Measurements from ENCODE around the gene EHMT1. TPM values are rescaled to one million over a fixed set of nuclear protein-coding genes. Genes with fewer than 3 reads are reported as not detected.
"Not testable (repeated sequence)": the region's sequence is repeated elsewhere in the genome, so short reads cannot be mapped to it uniquely, and the experiment has no call there.

Gene EHMT1
- total RNA-seq, 2 experiments from 2014 or later = 111 to 118 TPM

DNA sequence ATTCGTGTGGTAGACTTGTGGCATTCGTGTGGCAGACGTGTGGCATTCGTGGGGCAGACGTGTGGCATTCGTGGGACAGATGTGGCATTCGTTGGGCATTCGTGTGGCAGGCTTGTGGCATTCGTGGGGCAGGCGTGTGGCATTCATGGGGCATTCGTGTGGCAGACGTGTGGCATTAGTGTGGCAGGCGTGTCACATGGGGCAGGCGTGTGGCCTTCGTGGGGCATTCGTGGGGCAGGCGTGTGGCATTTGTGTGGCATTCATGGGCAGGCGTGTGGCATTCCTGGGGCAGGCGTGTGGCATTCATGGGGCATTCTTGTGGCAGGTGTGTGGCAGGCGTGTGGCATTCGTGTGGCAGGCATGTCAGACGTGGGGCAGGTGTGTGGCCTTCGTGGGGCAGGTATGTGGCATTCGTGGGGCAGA is 106.0 kb downstream of the EHMT1 start:
- Mint-ChIP-seq H3K36me3 (peaks cover 81% of the 10 kb centered on the region), H3K27ac (no peak overlapping the region), H3K9me3 (peaks cover 27% of the 10 kb centered on the region), H3K27me3 (no peaks in the 10 kb centered on the region), H3K4me3 (no peak overlapping the region), H3K4me1 (peaks cover 19% of the 10 kb centered on the region)
- DNase-seq (no peak), ATAC-seq (ENCODE audit: low read depth) (no peak)
- POLR2A ChIA-PET = interaction anchor here (0.6 kb wide), 1 partner anchor 789 kb away, joined by 3 read pairs; no protein-coding TSS in a partner anchor

GRCh38 chr9:137725598-137725997 is 106.8 kb downstream of the EHMT1 start:
- peaks cover 82% of the 10 kb centered on the region for H3K36me3 Mint-ChIP-seq
- ATAC-seq (ENCODE audit: low read depth) (no peak), DNase-seq (no peak)
- peaks cover 28% of the 10 kb centered on the region for H3K9me3 Mint-ChIP-seq
- H3K27ac Mint-ChIP-seq = no peak overlapping the region
- POLR2A ChIA-PET = interaction anchor here (0.6 kb wide), 1 partner anchor 790 kb away, joined by 3 read pairs; no protein-coding TSS in a partner anchor
- H3K27me3 Mint-ChIP-seq = no peaks in the 10 kb centered on the region
- H3K4me1 Mint-ChIP-seq = peaks cover 19% of the 10 kb centered on the region
- H3K4me3 Mint-ChIP-seq = no peak overlapping the region

- Mint-ChIP-seq H3K4me1 (peaks cover 19% of the 10 kb centered on the region), H3K9me3 (peaks cover 29% of the 10 kb centered on the region), H3K36me3 (peaks cover 85% of the 10 kb centered on the region)
- POLR2A ChIA-PET; H3K27me3 Mint-ChIP-seq; H3K27ac Mint-ChIP-seq; DNase-seq; H3K4me3 Mint-ChIP-seq; ATAC-seq (ENCODE audit: low read depth): not testable (repeated sequence)
These were observed 107.5 kb downstream of the EHMT1 start for GRCh38 chr9:137726336-137726735.

DNA sequence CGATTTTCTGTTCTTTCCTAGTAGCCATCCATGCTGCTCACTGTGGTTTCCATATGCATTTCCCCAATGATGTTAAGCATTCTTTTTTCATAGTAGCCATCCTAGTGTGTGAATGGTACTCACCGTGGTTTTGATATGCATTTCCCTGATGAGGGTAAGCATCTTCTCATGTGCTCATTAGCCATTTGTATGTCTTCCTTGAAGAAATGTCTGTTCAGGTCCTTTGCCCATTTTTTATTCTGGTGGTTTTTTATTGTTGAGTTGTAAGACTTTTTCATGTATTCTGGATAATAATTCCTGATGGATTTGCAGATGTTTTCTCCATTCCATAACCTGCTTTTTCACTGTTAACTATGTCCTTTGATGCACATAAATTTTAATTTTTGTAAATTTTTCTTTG is 108.0 kb downstream of the EHMT1 start:
- Mint-ChIP-seq H3K4me1 (peaks cover 16% of the 10 kb centered on the region), H3K4me3 (no peak overlapping the region), H3K36me3 (peaks cover 85% of the 10 kb centered on the region), H3K27ac (no peak overlapping the region), H3K27me3 (no peaks in the 10 kb centered on the region), H3K9me3 (peaks cover 26% of the 10 kb centered on the region)
- POLR2A ChIA-PET = no interaction called here
- ATAC-seq (ENCODE audit: low read depth) (no peak), DNase-seq (no peak)

- Mint-ChIP-seq H3K4me3 (no peak overlapping the region), H3K4me1 (peaks cover 10% of the 10 kb centered on the region)
- POLR2A ChIA-PET = no interaction called here
These were observed 108.9 kb downstream of the EHMT1 start for GRCh38 chr9:137727716-137728115.

GRCh38 chr9:137728444-137729311 is 109.9 kb downstream of the EHMT1 start:
- H3K4me1 Mint-ChIP-seq = peaks cover 7% of the 10 kb centered on the region

More at GRCh38 chr9:137727716-137728115, 108.9 kb downstream of the EHMT1 start:
- Mint-ChIP-seq H3K36me3 (peaks cover 85% of the 10 kb centered on the region), H3K27ac (no peak overlapping the region), H3K27me3 (no peaks in the 10 kb centered on the region), H3K9me3 (peaks cover 29% of the 10 kb centered on the region)
- DNase-seq (no peak), ATAC-seq (ENCODE audit: low read depth) (no peak)

DNA sequence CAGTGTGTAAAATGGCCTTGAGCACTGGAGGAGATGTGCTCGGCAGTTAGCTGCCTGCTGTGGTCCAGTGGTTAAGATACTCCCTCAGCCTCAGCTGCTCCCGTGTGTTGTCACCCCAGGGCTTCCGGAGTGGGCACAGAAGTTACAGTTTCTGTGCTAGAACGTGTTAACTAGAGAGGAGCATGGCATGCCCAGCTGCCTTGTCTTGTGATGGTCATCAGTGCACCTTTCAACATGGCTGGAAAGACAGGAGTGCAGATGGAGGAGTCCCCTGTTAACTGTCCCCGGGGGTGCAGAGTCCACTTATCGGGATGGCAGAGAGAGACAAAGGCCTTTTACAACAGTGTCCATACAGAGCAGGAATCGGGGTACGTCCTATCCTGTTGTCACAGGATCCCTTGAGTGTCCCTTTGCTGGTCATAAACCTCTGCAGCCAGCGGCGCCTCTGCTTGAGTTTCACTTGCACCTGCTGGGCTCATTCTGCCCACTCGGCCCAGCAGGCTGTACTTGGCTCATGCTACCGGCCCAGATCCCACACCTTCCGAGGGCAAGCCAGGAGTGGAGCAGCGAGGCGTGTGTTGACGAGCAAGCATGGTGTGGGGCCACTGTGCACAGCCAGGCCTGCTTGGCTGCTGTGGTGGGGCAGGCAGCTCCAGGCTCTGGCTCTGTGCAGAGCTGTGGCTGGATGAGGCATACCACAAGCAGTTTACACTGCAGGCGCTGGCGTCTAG is 112.6 kb downstream of the EHMT1 start:
- POLR2A ChIA-PET = no interaction called here
- ATAC-seq (ENCODE audit: low read depth) = no peak
- peaks cover 88% of the 10 kb centered on the region for H3K36me3 Mint-ChIP-seq
- no peak overlapping the region for H3K27ac Mint-ChIP-seq
- peaks cover 5% of the 10 kb centered on the region for H3K4me1 Mint-ChIP-seq
- H3K27me3 Mint-ChIP-seq = no peaks in the 10 kb centered on the region
- no peak overlapping the region for H3K4me3 Mint-ChIP-seq
- H3K9me3 Mint-ChIP-seq = peaks cover 37% of the 10 kb centered on the region
- no peak for DNase-seq

More at GRCh38 chr9:137728444-137729311, 109.9 kb downstream of the EHMT1 start:
- no peak overlapping the region for H3K4me3 Mint-ChIP-seq
- no peak for ATAC-seq (ENCODE audit: low read depth)
- peaks cover 91% of the 10 kb centered on the region for H3K36me3 Mint-ChIP-seq
- peaks cover 33% of the 10 kb centered on the region for H3K9me3 Mint-ChIP-seq
- no peaks in the 10 kb centered on the region for H3K27me3 Mint-ChIP-seq
- H3K27ac Mint-ChIP-seq = no peak overlapping the region
- no peak for DNase-seq
- POLR2A ChIA-PET = no interaction called here

GRCh38 chr9:137731947-137732813 is 113.4 kb downstream of the EHMT1 start:
- Mint-ChIP-seq H3K27me3 (no peaks in the 10 kb centered on the region), H3K9me3 (peaks cover 31% of the 10 kb centered on the region), H3K4me3 (no peak overlapping the region), H3K27ac (no peak overlapping the region), H3K36me3 (peaks cover 81% of the 10 kb centered on the region), H3K4me1 (no peaks in the 10 kb centered on the region)
- no peak for DNase-seq
- no peak for ATAC-seq (ENCODE audit: low read depth)
- POLR2A ChIA-PET = no interaction called here

GRCh38 chr9:137733429-137733828 is 114.6 kb downstream of the EHMT1 start:
- peaks cover 76% of the 10 kb centered on the region for H3K36me3 Mint-ChIP-seq
- peaks cover 30% of the 10 kb centered on the region for H3K9me3 Mint-ChIP-seq
- no peak overlapping the region for H3K27ac Mint-ChIP-seq
- H3K4me3 Mint-ChIP-seq = no peak overlapping the region
- H3K27me3 Mint-ChIP-seq = no peaks in the 10 kb centered on the region
- POLR2A ChIA-PET = no interaction called here
- DNase-seq (no peak), ATAC-seq (ENCODE audit: low read depth) (no peak)
- H3K4me1 Mint-ChIP-seq = no peaks in the 10 kb centered on the region

GRCh38 chr9:137734181-137734580 is 115.4 kb downstream of the EHMT1 start:
- H3K4me3 Mint-ChIP-seq = no peak overlapping the region
- H3K27ac Mint-ChIP-seq = no peak overlapping the region
- H3K4me1 Mint-ChIP-seq = no peaks in the 10 kb centered on the region
- peaks cover 30% of the 10 kb centered on the region for H3K9me3 Mint-ChIP-seq
- H3K36me3 Mint-ChIP-seq = peaks cover 73% of the 10 kb centered on the region
- POLR2A ChIA-PET = no interaction called here
- ATAC-seq (ENCODE audit: low read depth) = no peak
- DNase-seq = no peak
- no peaks in the 10 kb centered on the region for H3K27me3 Mint-ChIP-seq

- H3K27ac Mint-ChIP-seq; H3K4me1 Mint-ChIP-seq; H3K4me3 Mint-ChIP-seq; ATAC-seq (ENCODE audit: low read depth); POLR2A ChIA-PET; H3K27me3 Mint-ChIP-seq; DNase-seq: not testable (repeated sequence)
- peaks cover 39% of the 10 kb centered on the region for H3K36me3 Mint-ChIP-seq
- peaks cover 21% of the 10 kb centered on the region for H3K9me3 Mint-ChIP-seq
These were observed 119.4 kb downstream of the EHMT1 start for GRCh38 chr9:137738182-137738696.

- H3K9me3 Mint-ChIP-seq = peaks cover 16% of the 10 kb centered on the region
- peaks cover 35% of the 10 kb centered on the region for H3K36me3 Mint-ChIP-seq
- ATAC-seq (ENCODE audit: low read depth) = no peak
- no peak overlapping the region for H3K4me3 Mint-ChIP-seq
- no peak for DNase-seq
- peaks cover 4% of the 10 kb centered on the region for H3K4me1 Mint-ChIP-seq
- H3K27ac Mint-ChIP-seq = no peak overlapping the region
- POLR2A ChIA-PET = interaction anchor here (0.9 kb wide), 1 partner anchor 10 kb away, joined by 3 read pairs; no protein-coding TSS in a partner anchor
- no peaks in the 10 kb centered on the region for H3K27me3 Mint-ChIP-seq
These were observed 119.9 kb downstream of the EHMT1 start for GRCh38 chr9:137738703-137739102.
